ENCODE measurements around the gene TNK2. TPM values are rescaled to one million over a fixed set of nuclear protein-coding genes. Genes with fewer than 3 reads are reported as not detected.

Gene TNK2
- total RNA-seq, 4 donors from 2014 or later = 12.6 to 26.6 (median 15.6) TPM

DNA sequence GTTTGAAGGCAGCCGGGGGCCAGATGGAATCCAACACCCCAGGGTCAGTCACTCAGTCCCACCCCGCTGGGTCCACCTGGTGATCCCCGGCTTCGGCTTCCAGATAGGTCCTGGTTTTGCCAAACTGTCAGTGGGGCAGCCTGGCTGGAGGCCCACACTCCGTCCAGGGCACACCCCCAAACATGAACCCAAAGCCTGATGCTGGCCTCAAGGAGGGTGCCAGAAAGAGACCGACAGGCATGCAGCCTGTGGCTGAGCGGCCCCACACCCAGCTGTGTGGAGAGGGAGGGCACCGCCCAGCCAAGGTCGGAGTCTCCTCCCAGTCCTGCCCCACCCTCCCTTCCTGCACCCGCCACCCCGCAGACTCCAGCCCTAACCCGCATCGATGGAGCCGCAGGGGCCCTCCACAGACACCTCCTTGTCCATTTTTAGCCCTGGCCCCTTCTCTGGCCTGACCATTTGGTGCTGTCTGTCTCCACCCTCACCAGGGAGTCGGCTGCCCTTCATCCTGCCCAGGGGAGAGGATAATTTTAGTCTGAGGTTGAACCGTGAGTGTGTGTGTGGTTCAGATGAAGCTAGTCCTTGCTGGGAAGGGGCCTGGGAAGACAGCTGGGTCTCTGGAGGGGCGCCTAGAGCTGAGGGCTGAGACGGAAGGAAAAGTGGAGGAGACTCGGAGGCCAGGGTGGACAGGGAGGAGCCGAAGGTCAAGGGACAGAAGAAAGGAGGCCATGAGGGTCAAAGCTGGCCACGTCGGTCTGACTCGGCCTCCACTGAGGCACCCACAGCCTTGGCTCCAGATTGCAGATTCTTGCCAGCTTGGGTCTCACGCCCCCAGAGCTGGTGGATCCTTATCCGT is 23.1 kb downstream of the TNK2 start:
- no peak for ATAC-seq (ENCODE audit: low FRiP score)
- no peak for DNase-seq (ENCODE audit: low spot score)

DNA sequence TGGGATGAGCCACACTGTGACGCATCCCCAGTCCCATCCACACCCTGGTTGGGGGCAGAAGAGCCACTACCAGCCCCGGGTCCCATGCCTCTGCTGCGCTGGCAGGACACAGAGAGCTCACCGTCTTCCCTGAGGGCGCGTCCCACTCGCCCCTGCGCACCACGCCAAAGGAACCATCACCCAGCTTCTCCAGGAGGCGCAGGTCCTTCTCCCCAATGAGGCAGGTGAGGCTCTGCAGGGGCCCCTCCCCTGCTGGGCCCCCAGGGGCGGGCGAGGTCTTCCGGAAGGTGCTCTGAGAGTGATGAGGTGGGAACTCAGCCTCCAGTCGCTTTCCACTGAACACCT is 23.7 kb downstream of the TNK2 start:
- TF ChIP-seq, protein P1, sequence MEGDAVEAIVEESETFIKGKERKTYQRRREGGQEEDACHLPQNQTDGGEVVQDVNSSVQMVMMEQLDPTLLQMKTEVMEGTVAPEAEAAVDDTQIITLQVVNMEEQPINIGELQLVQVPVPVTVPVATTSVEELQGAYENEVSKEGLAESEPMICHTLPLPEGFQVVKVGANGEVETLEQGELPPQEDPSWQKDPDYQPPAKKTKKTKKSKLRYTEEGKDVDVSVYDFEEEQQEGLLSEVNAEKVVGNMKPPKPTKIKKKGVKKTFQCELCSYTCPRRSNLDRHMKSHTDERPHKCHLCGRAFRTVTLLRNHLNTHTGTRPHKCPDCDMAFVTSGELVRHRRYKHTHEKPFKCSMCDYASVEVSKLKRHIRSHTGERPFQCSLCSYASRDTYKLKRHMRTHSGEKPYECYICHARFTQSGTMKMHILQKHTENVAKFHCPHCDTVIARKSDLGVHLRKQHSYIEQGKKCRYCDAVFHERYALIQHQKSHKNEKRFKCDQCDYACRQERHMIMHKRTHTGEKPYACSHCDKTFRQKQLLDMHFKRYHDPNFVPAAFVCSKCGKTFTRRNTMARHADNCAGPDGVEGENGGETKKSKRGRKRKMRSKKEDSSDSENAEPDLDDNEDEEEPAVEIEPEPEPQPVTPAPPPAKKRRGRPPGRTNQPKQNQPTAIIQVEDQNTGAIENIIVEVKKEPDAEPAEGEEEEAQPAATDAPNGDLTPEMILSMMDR (IDR thresholded peaks at IDR 0.05) = no peak
- DNase-seq (ENCODE audit: low spot score) (no peak), ATAC-seq (ENCODE audit: low FRiP score) (peak; percentile 19)

More for the DNA sequence above, 23.1 kb downstream of the TNK2 start:
- TF ChIP-seq, protein P1 (IDR thresholded peaks at IDR 0.05) = no peak

DNA sequence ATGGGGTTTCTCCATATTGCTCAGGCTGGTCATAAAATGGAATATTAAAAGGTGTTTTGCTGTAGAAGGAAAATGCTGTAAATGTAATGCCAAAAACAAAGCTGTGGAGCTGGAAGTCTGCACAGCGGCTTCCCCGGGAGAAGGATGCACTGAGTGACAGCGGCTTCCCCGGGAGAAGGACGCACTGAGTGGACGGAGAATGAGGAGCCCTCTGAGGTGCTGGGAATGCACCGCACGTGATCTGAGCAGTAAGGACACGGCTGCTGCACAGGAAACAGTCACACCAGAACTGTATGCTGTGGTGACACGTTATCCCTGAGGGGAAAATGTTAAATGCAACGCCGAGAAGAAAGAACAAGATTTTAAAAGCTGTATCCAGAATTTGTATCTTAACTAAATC is 24.6 kb downstream of the TNK2 start:
- TF ChIP-seq, protein P1 (IDR thresholded peaks at IDR 0.05) = no peak
- ATAC-seq (ENCODE audit: low FRiP score) (no peak), DNase-seq (ENCODE audit: low spot score) (no peak)

DNA sequence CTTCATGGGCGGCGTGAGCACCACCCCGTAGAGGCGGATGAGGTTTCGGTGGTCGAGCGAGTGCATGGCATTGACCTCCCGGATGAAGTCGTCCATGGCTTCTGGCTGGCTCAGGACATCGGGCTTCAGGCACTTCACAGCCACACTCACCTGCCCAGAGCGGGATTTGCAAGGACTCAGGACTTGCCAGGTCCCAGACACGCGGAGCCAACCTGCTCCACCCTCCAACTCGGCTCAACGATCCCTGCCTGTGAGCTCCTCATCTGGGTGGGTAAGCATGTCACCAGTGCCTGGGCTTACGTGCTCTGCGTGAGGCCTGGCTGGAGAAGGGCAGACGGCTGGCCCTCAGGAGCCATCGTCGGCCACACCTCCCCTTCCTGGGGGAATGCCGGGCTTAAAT is 25.2 kb downstream of the TNK2 start:
- DNase-seq (ENCODE audit: low spot score) (no peak), ATAC-seq (ENCODE audit: low FRiP score) (no peak)
- TF ChIP-seq, protein P1 (IDR thresholded peaks at IDR 0.05) = no peak

DNA sequence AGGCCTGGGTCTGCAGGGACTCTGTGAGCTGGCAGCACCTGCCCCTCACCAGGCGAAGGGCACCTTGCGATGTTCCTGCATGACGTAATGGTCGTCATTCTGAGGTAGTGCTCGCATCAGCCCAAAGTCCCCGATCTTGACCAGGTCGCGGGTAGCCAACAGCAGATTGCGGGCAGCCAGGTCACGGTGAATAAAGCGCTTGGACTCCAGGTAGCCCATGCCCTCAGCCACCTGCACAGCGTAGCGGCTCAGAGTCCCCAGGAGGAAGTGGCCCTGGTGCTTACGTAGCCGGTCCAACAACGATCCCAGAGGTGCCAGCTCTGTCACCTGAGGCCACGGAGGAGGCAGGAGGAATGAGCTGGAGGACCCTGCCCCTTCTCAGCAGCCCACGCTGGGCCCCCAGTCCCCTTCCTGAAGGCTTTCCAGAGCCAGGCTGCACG is 26.3 kb downstream of the TNK2 start:
- TF ChIP-seq, protein P1 (IDR thresholded peaks at IDR 0.05) = no peak
- no peak for ATAC-seq (ENCODE audit: low FRiP score)

DNA sequence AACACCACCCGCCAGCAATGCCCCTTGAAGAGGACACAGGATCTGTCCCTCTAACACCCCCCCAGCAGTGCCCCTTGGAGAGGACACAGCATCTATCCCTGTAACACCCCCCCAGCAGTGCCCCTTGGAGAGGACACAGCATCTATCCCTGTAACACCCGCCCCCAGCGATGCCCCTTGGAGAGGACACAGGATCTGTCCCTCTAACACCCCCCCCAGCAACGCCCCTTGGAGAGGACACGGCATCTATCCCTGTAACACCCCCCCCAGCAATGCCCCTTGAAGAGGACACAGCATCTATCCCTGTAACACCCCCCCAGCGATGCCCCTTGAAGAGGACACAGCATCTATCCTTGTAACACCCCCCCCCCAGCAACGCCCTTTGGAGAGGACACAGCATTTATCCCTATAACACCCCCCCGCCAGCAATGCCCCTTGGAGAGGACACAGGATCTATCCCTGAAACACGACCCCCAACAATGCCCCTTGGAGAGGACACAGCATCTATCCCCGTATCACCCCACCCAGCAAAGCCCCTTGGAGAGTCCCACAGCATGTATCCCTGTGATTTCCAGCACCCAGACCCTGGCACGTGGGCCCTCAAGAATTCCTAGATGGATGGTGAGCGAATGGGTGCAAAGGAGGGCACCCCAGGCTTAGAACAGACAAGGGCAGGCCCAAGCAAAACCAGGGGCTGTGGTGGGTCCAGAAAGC is 26.9 kb downstream of the TNK2 start:
- ATAC-seq (ENCODE audit: low FRiP score) (no peak), DNase-seq (ENCODE audit: low spot score) (no peak)
- TF ChIP-seq, protein P1 (IDR thresholded peaks at IDR 0.05) = no peak

More for the DNA sequence above, 26.3 kb downstream of the TNK2 start:
- DNase-seq (ENCODE audit: low spot score) = no peak

Measured in omental fat pad (tissue), 4 donors.